ENCODE results near the gene TMEM106B.

DNA sequence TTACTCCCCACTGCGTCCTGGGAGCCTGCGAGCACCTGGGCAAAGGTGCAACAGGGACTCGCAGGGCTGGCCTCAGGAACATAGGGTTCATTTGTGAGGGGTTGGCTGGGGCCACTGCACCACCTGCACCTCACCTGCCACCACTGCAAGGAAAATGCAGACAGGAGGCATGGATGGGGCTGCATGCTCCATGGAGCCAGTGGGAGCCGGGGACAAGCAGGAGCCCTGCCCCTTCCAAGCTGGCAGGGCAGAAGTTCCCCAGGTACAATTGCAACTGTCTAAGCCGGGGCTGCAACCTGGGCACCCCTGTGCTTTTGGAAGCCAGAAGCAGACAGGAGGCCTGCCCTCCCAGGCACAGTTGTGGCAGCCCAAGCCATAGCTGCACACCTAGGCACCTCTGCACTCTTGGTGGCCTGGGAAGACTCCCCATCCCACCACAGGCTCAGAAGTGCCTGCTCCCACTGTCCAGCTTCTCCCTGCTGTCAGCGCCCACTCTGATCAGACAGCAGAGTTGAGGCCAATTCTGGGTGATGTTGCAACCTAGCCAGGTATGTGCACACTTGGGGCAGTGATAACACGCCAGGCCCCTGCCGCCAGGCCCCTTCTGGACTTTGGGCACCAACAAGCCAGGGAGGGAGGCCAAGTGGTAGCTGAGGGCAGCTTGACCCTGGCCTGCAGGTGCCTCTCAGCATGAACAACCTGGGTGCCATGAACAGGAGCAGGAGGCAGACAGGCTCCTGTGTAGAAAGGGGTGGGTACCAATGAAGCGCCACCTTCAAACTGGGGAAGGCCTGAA is 58.2 kb downstream of the TMEM106B start:
- TF ChIP-seq CTCF (IDR thresholded peaks at IDR 0.05) (no peak), POLR2A (IDR thresholded peaks at IDR 0.05) (no peak), EP300 (IDR thresholded peaks at IDR 0.05; ENCODE audit: low read depth) (no peak)
